ENCODE results near the gene DDIT4.
"Not testable (repeated sequence)": the region's sequence is repeated elsewhere in the genome, so short reads cannot be mapped to it uniquely, and the experiment has no call there.

The DDIT4 gene

GRCh38 chr10:72265508-72265907 is 8.2 kb upstream of the DDIT4 start:
- TF ChIP-seq CTCF (conservative IDR thresholded peaks at IDR 0.05), result no peak
- H3K27ac ChIP-seq, result no peak overlapping the region

- no peak overlapping the region for H3K27ac ChIP-seq
- no peak for TF ChIP-seq CTCF (conservative IDR thresholded peaks at IDR 0.05)
Observed at GRCh38 chr10:72265990-72266865, 7.5 kb upstream of the DDIT4 start.

GRCh38 chr10:72267381-72267780 is 6.3 kb upstream of the DDIT4 start:
- no peak for TF ChIP-seq CTCF (conservative IDR thresholded peaks at IDR 0.05)
- no peak overlapping the region for H3K27ac ChIP-seq

- no peak for TF ChIP-seq CTCF (conservative IDR thresholded peaks at IDR 0.05)
- H3K27ac ChIP-seq, result no peak overlapping the region
Observed at GRCh38 chr10:72267819-72268399, 5.8 kb upstream of the DDIT4 start.

- not testable (repeated sequence) for H3K27ac ChIP-seq
Observed at GRCh38 chr10:72268475-72269200, 5.1 kb upstream of the DDIT4 start.

GRCh38 chr10:72270607-72271281 is 3.0 kb upstream of the DDIT4 start:
- no peak overlapping the region; the same call in 1 of the 2 replicates for H3K27ac ChIP-seq
- TF ChIP-seq CTCF (conservative IDR thresholded peaks at IDR 0.05), result no peak

GRCh38 chr10:72272689-72273409 is 875 bp upstream of the DDIT4 start:
- no peak for TF ChIP-seq CTCF (conservative IDR thresholded peaks at IDR 0.05)
- peak overlapping the region; percentile 98 for H3K27ac ChIP-seq
